Stimulated activated CD4-positive, alpha-beta T cell treated with anti-CD3 and anti-CD28 coated beads, Interleukin-1b, Interleukin-23, amount 100 ng/mL, for 24 hours (primary cell): ENCODE measurements around the gene HPDL.

ENCODE experiments used
- DNase-seq, 4 experiments: peaks; one replicate each; pipeline ENCODE4 v3.0.0-alpha.2; 2020; ENCODE audit warnings: low read depth in 4 of 4, low spot score in 1 of 4

The HPDL gene

DNA sequence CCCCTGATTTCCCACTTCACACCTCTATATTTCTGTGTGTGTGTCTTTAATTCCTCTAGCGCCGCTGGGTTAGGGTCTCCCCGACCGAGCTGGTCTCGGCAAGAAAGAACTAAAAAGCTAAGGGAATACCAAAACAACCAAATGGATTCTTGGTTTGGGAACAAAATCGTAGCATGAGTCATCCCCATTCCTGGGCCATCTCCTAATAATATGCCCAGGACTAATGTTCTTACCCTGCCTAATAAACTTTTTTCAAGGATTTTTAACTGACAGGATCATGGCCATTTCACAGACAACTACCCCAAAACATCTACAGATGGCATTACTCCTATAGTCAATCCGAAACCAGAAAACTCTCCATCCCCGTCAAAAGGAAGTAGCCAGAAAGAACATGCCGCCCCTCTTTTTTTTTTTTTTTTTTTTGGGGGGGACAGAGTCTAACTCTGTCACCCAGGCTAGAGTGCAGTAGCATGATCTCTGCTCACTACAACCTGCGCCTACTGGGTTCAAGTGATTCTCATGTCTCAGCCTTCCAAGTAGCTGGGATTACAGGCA lies 4.1 kb upstream of the HPDL start:
- DNase-seq = no peak

DNA sequence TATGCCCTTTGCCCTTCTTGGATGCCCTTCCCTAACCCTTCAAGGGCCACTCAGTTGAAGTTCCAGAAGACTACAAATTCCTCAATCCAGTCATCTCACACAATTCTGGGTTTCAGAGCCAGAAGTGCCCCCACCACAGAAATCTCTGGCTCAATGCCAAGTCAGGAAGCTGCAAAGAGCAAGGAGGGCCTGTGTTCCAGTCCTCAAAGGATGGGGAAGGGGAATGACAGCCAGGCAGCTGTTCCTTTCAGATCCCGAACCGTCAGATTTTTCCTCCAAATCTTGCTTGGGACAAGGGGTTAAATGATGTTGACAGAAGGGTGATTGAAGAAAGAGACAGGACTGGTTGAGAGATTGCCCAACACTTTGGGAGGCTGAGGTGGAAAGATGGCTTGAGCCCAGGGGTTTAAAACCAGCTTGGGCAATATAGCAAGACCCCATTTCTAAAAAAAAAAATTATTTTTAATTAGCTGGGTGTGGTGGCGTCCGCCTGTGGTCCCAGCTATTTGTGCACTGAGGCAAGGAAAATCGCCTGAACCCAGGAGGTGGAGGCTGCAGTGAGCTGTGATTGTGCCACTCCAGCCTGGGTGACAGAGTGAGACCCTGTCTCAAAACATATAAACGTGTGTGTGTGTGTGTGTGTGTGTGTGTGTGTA lies 716 bp upstream of the HPDL start:
- DNase-seq = no peak

DNA sequence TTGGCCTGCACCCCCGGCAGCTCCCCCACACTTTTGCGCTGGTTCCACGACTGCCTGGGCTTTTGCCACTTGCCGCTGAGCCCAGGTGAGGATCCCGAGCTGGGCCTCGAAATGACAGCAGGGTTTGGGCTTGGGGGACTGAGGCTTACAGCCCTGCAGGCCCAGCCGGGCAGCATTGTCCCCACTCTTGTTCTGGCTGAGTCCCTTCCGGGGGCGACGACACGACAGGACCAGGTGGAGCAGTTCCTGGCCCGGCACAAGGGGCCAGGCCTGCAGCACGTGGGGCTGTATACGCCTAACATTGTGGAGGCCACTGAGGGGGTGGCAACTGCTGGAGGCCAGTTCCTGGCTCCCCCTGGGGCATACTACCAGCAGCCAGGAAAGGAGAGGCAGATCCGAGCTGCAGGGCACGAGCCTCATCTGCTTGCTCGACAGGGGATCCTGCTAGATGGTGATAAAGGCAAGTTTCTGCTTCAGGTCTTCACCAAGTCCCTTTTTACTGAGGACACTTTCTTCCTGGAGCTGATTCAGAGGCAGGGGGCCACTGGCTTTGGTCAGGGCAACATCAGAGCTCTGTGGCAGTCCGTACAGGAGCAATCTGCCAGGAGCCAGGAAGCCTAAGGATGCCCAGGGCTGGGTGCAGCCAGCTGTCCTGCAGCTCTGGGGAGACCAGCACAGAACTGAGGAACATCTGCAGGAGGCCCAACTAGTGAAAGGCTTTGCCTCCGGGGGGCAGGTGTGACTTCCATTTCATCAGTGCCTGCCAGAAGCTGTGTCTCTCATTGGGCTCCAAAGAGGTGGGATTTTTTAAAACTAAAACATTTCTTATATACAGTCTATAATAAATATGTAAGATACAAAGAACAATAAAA lies 1.2 kb downstream of the HPDL start:
- DNase-seq = no peak

DNA sequence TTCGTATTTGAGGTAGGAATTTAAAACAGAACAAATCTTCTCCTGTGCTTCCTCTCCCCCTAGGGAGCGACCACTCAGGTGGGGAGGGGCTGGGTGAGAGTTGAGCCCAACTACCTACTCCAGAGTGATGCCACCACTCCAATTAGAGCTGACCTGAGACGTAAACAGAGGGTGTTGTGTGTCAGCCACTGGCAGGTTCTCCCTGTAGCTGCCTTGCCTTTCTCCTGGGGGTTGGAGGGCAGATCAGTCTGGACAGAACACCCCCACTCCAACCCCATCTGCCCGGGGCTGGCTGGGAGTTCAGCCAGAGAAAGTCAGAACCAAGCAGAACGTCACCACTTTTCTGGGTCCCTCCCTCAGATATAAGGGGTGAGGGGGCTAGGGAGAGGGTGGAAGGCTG lies 2.0 kb downstream of the HPDL start:
- DNase-seq = no peak

DNA sequence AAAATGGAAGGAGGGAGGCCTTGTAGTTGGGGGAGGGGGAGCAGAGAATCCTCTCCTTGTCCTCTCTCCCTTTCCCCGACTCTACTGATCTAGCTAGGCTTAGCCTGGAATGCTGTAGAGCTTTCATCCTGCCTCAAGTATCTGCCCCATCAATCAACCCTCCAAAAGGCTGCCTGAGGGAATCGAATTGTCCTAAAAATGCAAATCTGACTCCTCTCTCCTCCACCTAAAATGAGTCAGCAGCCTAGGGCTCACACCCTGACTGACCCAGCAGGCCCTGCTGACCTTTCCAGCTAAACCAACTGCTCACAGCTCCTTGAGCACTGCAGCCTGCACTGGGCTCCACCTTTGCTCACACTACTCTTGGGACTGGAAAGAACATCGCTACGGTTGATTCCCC lies 2.8 kb downstream of the HPDL start:
- no peak for DNase-seq

DNA sequence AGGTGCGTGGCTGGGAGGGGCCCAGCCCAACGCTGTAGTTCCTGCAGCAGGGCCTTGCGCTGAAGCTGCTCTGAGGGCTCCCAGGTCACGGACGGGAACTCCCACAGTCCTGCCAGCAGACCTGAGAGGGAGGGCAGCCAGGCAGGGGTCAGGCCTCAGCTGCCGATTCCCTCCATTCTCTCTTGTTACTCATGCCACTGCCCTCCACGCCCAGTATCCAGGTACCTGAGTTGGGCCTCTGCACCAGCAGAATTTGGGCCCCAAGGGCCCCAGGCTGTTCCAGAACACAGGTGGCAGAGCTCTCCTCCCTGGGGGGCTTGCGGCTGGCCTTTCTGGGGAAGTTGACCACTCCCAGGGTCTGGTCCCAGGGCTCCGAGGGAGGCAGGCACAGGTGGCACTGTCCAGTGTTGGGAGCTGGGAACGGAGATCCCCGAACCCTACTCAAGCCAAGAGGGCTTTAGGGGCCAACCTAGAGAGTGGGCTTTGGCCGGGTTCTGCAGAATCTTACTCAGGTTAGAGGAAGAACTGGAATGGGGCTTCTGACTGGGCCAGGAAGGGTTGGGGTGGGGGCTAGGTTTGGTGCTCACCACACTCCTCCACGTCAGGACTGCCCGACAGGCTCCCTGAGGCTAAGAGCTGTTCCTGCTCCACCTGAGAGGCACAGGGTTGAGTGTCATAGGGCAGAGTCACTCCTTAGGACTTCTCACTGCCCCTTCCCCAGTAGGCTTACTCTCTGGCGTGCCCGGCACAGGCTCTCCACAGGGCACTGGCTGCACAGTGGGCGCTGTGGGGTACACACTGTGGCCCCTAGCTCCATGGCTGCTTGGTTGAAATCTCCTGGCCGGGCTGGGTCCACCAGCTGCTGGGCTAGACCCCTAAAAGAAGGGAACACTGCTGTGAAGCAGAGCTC lies 5.0 kb downstream of the HPDL start:
- no peak for DNase-seq

DNA sequence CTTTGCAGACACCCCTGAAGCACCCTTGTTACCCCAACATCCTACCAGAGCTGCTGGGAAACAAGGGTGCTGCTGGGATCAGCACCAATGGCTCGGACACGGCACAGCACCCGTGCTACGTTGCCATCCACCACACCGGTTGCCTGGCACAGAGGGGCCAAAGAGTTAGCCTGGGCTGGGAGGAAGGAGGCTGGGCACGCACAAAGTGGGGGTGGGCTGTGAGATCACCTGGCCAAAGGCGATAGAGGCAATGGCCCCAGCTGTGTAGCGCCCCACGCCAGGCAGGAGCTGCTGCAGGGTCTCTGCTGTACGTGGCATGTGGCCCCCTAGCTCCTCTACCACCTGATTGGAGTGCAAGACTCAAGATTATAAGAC lies 5.6 kb downstream of the HPDL start:
- no peak for DNase-seq

DNA sequence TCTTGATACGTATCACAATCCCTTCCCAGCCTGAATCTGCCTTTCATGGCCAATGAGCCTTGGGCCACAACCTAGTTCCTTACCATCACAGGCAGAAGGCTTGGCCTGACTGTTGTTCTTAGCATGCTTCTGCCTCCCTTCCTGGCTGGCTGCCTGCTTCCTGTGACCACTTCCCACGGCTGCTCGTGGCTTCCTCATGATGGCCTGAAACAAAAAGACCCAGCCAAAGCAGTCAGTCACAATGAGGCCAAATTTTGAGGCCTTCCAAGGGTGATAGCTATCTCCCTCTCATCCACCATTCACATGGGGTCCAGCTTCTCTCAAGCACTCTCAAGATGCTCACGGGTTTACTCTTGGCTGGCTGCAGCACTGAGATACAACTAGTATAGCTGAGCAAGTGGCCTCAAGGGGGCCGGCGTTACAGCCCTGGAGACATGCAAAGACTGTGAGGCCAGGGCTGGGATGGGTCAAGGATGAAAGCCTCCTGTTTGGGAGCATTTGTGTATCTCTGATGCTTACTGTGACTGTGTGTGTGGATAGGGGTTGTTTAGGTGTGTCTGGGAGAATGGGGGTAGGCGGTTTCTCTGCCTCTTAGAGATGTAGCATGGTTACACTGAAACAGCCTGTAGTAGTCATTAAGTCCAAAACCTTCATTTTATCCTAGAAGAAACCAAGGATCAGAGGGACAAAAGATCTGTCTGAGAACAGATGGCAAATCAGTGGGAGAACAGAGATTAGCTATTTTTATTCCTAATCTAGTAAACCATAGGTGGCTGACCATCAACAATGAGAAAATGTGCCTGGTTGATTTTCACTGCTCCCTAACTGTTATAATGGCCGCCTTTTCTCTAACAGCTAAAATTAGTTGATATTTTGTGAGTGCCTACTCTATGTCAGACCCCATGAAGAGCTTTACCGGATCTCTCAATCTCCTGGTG lies 7.9 kb downstream of the HPDL start:
- DNase-seq = no peak

DNA sequence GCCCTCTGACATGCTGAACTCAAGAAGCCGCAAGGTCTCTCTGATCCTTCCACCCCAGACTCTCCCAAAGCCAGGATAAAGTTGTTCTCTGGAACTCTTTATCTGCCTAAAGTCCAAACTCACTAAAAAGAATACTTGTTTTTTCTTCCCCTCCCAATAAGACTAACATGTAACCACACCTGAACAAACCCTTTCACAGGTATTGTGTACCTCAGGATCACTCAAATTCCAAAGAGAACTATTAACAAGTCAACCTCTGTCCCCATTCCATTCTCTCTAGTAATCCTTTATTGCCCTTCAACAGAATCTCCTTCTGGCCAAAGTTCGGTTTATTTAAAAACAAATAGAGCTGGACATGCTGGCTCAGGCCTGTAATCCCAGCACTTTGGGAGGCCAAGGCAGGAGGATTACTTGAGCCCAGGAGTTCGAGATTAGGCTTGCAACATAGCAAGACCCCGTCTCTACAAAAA lies 9.2 kb downstream of the HPDL start:
- no peak for DNase-seq

DNA sequence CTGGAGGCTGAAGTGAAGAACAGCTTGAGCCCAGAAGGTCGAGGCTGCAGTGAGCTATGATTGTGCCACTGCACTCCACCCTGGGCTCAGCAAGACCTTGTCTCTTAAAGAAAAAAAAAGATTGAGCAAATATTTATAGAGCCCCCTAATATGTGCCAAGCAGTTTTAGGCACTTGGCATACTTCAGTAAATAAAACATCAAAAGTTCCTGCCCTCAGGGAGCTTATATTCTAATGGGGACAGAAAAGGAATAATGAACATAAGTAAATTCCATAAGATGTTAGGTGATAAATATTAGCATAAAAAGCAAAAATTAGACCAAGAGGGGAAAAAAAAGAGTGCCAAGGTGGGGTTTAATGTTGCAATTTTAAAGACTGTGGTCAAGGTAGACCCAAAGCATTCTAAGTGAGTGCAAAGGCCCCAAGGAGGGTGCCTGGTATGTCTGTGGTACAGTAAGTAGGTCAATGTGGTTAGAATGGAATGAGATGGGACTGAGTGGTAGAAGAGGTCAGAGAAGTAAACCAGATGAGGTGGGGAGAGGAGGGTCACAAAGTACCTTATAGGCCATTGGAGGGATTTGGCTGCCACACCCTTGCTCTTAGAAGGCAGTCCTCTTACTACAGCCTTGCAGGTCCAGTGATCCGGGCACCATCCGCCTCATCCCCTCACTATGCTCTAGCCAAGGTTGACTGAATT lies 11.1 kb downstream of the HPDL start:
- DNase-seq = no peak

DNA sequence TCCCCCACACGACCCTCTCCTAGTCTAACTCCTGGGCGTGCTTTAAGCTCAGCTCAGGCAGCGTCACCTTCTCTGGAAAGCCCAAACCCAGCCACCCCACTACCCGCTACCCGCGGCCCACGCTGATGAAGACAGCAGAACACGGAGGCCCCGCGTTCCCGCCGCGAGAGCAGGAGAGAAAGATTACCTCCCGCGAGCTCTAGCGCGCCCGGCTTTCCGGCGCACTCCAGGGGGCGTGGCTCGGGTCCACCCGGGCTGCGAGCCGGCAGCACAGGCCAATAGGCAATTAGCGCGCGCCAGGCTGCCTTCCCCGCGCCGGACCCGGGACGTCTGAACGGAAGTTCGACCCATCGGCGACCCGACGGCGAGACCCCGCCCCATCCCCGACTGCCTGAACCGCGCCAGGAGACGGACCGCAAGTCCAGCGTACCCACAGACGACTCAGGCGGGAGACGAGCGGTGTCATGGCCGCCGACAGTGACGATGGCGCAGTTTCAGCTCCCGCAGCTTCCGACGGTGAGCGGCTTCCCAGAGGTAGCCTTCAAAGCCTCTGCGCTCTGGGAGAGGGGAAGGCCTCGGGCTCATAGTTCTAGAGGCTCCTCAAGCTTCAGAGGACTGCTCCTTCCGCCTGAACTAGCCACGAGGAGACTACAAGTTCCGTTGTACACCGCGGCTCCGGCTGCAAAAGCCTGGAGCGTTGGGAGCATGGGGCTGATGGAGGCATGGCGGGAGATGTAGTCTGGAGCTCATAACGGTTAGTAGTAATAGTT lies 13.3 kb downstream of the HPDL start, which contains the start of the genes MUTYH and TOE1:
Gene MUTYH, minus strand, starts transcription at position 652 of the 770 bp plus-strand sequence. CDS start 5,935 bp downstream, outside the sequence.
Gene TOE1, plus strand, starts transcription at position 382 of the 770 bp plus-strand sequence. Its CDS starts 83 bp downstream, at position 465.
- DNase-seq = peak; percentile 82 to 99 (median 90)

DNA sequence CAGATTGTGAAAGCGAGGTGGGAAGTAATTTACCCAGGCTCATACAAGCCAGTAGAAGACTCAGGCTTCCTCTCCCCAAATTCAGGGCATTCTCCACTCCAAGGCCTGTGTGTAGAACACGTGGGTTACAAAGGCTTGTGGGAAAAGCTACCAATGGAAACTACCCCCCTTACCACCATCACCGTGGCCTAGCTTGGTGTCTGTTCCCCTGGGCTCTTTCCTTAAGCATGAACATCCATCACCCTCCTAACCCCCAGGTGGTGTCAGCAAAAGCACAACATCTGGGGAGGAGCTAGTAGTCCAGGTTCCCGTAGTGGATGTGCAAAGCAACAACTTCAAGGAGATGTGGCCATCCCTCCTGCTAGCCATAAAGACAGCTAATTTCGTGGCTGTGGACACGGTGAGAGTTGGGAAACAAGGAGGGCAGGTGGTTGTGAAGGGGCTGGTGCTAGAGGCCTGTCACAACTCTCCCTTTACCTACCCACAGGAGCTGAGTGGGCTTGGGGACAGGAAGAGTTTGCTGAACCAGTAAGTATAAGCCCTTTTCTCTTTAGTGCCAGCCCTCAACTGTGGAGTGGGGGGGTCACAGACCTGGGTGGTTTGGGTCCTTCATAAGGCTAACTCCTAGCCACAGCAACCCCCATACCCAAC lies 14.2 kb downstream of the HPDL start:
- DNase-seq = no peak

DNA sequence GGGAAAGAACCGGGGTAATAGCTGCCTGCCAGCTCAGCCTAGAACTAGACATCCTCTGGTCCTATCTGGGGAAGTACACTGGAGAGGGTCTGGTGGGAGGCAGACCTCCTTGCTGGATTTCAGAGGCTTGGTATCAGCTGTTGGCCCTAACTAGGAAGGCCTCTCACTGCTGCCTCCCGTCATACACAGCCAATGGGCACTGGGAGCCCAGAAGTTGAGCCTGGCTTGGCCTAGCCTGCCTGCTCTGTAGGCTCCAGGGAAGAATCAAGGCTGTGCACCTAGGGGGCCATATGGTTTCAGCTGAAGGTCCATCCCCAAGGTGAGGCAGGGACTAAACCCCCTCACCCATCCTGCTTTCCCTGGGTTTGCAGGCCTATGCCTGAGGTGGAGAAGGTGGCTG lies 17.8 kb downstream of the HPDL start:
- DNase-seq = no peak

DNA sequence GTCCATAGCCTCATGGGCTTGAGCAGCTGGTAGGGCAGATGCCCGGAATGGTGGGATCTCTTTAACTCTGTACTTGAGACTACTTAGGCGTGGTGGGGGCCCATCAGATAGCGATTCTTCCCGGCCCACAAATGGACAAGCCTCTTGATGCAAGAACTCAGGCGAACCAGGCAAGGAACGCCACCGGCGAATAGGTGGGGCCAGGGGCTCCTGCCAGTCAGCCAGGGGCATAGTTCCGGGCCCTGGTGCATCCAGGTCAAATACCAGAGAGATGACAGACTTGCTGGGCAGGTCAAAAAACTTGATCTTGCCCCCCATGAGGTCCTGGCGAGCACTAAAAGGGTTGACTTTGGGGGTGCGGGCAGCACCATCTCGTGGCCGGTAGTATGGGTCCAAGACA lies 18.3 kb downstream of the HPDL start:
- DNase-seq = no peak

DNA sequence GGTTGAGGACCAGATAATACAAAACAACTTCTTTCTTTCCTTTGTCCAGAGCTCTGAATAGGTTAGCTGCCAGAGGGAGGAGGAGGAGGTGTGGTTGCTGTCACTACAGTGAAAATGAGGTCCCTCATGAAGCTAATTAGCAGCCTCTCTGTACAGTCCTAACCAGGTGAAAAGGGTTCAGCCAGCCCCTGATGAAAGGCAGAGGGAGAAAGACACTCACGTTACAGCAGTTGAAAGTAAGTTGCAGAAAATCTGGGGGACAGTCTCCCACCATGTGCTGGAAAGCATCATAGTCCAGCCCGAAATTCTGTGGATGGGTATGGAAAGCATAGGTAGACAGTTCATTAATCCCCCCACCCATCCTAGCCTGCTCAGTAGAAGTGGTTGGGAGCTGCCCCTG lies 19.8 kb downstream of the HPDL start:
- DNase-seq = no peak

DNA sequence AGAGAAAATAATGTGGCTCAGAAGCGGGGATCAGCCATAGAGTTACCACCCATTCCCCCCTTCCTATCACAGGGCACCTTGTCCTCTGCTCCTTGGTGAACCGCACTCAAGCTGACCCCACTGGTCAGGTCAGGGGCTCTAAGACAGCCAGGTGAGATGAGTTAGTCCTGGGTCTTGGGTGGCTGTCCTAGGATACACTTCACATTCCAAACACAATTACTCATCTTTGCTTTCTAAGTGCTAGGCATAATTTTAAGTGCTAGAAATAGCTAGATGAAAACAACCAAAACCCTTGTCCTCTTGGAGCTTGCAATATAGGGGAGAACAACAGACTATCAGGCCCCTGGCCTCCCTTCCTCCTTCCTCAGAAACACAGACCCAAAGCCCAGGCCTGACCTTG lies 21.3 kb downstream of the HPDL start:
- no peak for DNase-seq

DNA sequence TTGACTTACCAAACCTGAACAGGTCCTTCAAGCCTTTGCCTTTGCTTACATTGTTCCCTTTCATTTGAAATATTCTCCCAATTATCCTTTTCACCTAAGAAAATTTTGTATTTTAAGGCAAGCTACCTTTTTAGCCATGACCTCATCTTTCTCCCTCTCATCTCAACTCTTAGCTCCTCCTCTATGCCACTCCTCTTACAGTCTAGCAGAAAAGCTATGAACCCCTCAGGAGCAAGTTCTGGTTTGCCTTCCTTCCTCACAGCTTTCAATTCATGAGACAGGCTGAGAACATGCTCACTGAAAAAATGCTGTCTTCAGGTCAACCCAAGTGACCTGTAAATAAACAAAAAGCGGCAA lies 21.9 kb downstream of the HPDL start:
- no peak for DNase-seq
